Activated CD8-positive, alpha-beta T cell treated with anti-CD3 and anti-CD28 coated beads for 36 hours (primary cell): Measurements from ENCODE around the gene PSMD8. TPM values are rescaled to one million over a fixed set of nuclear protein-coding genes. Genes with fewer than 3 reads are reported as not detected.

ENCODE experiments used
- ATAC-seq: fragments of 200-7000 bp; cut with Tn5 transposase; one replicate; pipeline ENCODE4 v1.10.0; 2021; ENCODE audit warnings: mild to moderate bottlenecking, moderate library complexity
- CTCF ChIA-PET: fragments of 350-600 bp; sonication (Branson Sonifier 250); formaldehyde crosslinking; loops from one replicate; lab custom pipeline; 2021; ENCODE audit warnings: antibody characterized with exemption; lab: Charles Lee
- POLR2A ChIA-PET: fragments of 350-600 bp; sonication (Branson Sonifier 250); formaldehyde crosslinking; loops from one replicate; lab custom pipeline; 2021; ENCODE audit warnings: antibody characterized with exemption; lab: Charles Lee
- DNase-seq: peaks from one replicate; pipeline ENCODE4 v3.0.0-alpha.2; 2020
- H3K27ac Mint-ChIP-seq: one replicate; pipeline ENCODE4 v1.8.0; 2021; ENCODE audit warnings: mild to moderate bottlenecking, mixed read lengths
- H3K27me3 Mint-ChIP-seq: one replicate; pipeline ENCODE4 v1.8.0; 2021; ENCODE audit warnings: mixed read lengths
- H3K36me3 Mint-ChIP-seq: one replicate; pipeline ENCODE4 v1.8.0; 2021; ENCODE audit warnings: low read depth, mixed read lengths
- H3K4me1 Mint-ChIP-seq: one replicate; pipeline ENCODE4 v1.8.0; 2021; ENCODE audit warnings: low read depth, mixed read lengths
- H3K4me3 Mint-ChIP-seq: one replicate; pipeline ENCODE4 v1.8.0; 2021; ENCODE audit warnings: mild to moderate bottlenecking, moderate library complexity, mixed read lengths
- H3K9me3 Mint-ChIP-seq: one replicate; pipeline ENCODE4 v1.8.0; 2021; ENCODE audit warnings: mixed read lengths
- intact Hi-C: fragments of 100-400 bp; cut with micrococcal nuclease; formaldehyde crosslinking; loops from one replicate; pipeline ENCODE4 v1.10.0; 2022
- total RNA-seq, 2 experiments: library from RNA; stranded (reverse); gene quantifications; one replicate each; pipeline ENCODE4 v1.2.3, GENCODE V29; 2021
- TF ChIP-seq, protein P1 (sequence below): fragments of 200-600 bp; IDR thresholded peaks from one replicate; pipeline ENCODE4 v1.8.0; 2022; ENCODE audit warnings: antibody characterized with exemption, mild to moderate bottlenecking

PSMD8 gene
- total RNA-seq = 100 to 1,000 TPM; 178 to 191 TPM

DNA sequence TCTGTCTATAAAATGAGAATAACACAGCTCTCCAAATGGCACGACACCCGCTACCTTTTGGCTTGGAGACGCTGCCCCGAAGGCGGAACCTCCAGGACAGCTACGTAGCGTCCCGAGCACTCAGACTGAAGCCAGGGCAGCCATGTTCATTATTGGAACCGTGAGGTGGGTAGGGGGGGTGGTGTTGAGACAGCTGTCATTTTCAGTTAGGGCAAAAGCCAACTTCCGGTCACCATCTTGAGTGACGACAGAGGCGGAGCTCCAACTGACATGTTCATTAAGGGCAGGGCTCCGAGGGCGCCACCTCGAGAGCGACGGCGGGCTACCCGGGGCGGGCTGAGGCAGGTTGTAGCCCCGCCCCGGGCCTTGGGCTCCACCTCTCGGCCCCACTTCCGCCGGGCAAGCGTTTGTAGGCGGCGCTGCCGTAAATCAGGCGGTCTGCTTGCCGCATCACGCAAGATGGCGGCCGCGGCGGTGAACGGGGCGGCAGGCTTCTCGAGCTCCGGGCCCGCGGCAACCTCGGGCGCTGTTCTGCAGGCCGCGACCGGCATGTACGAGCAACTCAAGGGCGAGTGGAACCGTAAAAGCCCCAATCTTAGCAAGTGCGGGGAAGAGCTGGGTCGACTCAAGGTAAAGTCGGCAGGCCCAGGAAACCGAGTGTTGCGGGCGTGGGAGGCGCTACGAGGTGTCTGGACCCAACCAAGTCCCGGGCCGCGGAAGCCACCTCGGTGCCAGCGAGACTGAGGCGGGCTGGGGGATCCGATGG, at the start of gene PSMD8:
Gene PSMD8, plus strand, starts transcription at position 240 of the 766 bp plus-strand sequence. Its CDS starts 31 bp downstream, at position 271.
- ATAC-seq = peak; percentile 99
- H3K4me3 Mint-ChIP-seq = peak within 1 kb of the TSS; percentile 100
- peaks cover 27% of the 10 kb centered on the region for H3K36me3 Mint-ChIP-seq
- TF ChIP-seq, protein P1, sequence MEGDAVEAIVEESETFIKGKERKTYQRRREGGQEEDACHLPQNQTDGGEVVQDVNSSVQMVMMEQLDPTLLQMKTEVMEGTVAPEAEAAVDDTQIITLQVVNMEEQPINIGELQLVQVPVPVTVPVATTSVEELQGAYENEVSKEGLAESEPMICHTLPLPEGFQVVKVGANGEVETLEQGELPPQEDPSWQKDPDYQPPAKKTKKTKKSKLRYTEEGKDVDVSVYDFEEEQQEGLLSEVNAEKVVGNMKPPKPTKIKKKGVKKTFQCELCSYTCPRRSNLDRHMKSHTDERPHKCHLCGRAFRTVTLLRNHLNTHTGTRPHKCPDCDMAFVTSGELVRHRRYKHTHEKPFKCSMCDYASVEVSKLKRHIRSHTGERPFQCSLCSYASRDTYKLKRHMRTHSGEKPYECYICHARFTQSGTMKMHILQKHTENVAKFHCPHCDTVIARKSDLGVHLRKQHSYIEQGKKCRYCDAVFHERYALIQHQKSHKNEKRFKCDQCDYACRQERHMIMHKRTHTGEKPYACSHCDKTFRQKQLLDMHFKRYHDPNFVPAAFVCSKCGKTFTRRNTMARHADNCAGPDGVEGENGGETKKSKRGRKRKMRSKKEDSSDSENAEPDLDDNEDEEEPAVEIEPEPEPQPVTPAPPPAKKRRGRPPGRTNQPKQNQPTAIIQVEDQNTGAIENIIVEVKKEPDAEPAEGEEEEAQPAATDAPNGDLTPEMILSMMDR = no peak
- peaks cover 23% of the 10 kb centered on the region for H3K4me1 Mint-ChIP-seq
- ChIA-PET CTCF (interaction anchor here (0.7 to 3.7 kb wide), 16 partner anchors 12 to 556 kb away, joined by 3 to 30 read pairs (median 5); partner anchors contain the start of genes CATSPERG, FAM98C, GGN and MRPS12), POLR2A (interaction anchor here (0.6 to 3.4 kb wide), 9 partner anchors 8 to 470 kb away, joined by 3 to 40 read pairs (median 3); partner anchors contain the start of genes CATSPERG, GGN and SPRED3)
- peaks cover 1% of the 10 kb centered on the region for H3K27me3 Mint-ChIP-seq
- intact Hi-C loops = loop anchor here (5.0 kb wide), 1 partner anchor 37 kb away; the partner anchor contains the start of gene CATSPERG
- H3K27ac Mint-ChIP-seq = peak within 1 kb of the TSS; percentile 99
- DNase-seq = peak; percentile 100
- H3K9me3 Mint-ChIP-seq = no peaks in the 10 kb centered on the region

DNA sequence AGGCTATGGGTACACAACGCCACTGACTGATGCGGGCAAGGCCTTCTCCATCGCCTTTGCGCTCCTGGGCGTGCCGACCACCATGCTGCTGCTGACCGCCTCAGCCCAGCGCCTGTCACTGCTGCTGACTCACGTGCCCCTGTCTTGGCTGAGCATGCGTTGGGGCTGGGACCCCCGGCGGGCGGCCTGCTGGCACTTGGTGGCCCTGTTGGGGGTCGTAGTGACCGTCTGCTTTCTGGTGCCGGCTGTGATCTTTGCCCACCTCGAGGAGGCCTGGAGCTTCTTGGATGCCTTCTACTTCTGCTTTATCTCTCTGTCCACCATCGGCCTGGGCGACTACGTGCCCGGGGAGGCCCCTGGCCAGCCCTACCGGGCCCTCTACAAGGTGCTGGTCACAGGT, 47.8 kb upstream of the PSMD8 start:
- Mint-ChIP-seq H3K4me3 (no peak overlapping the region), H3K9me3 (no peaks in the 10 kb centered on the region), H3K4me1 (peaks cover 6% of the 10 kb centered on the region), H3K27ac (no peak overlapping the region), H3K36me3 (peaks cover 22% of the 10 kb centered on the region), H3K27me3 (no peaks in the 10 kb centered on the region)
- POLR2A ChIA-PET = no interaction called here
- ATAC-seq = no peak
- TF ChIP-seq, protein P1 = no peak
- DNase-seq = no peak
- CTCF ChIA-PET = no interaction called here
- intact Hi-C loops = no loop called here

DNA sequence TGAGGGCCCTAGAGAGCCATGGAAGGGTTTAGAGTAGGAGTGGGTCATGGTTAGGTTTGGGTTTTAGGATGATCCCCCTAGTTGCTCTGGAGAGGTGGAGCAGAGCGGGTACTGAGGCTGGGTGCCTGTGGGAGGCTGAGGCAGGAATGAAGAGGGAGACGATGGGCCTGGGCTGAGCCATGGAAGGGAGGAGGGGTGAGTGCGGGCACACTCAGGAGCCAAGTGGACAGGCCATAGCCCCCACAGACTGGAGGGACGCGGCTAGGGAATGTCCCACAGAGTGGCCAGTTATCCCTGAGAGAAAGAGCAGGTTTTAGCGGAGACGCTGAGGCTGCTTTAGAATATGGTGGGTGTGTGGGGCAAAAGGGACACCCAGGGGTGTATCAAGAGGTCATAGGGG, 44.7 kb upstream of the PSMD8 start:
- Mint-ChIP-seq H3K27ac (no peak overlapping the region), H3K4me1 (no peaks in the 10 kb centered on the region), H3K36me3 (peaks cover 17% of the 10 kb centered on the region), H3K9me3 (no peaks in the 10 kb centered on the region), H3K27me3 (no peaks in the 10 kb centered on the region), H3K4me3 (no peak overlapping the region)
- POLR2A ChIA-PET = no interaction called here
- ATAC-seq (no peak), DNase-seq (no peak)
- CTCF ChIA-PET = no interaction called here
- intact Hi-C loops = loop anchor here (10.0 kb wide), 1 partner anchor 425 kb away; the partner anchor contains the start of genes SIPA1L3 and WDR87
- TF ChIP-seq, protein P1 = no peak

DNA sequence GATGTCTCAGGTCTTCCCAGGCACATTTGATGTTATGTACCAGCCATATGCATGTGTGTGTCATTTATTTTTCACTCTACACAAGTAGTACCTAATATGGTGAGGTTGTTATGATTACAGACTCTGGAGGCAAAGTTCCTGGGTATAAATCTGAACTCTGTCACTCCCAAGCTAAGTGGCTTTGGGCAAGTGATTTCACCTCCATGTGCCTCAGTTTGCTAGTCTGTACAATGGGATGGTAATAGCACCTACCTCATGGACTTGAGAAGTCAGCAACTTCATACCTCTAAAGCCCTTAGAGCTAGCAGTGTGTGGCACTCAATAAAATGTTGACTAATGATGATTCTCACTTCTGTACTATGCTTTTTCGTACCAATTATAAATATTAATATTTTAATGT, 42.6 kb upstream of the PSMD8 start:
- ATAC-seq (no peak), DNase-seq (no peak)
- H3K27me3 Mint-ChIP-seq = no peaks in the 10 kb centered on the region
- ChIA-PET POLR2A (interaction anchor here (0.6 kb wide), 1 partner anchor 97 kb away, joined by 3 read pairs; no protein-coding TSS in a partner anchor), CTCF (interaction anchor here (1.1 kb wide), 1 partner anchor 97 kb away, joined by 4 read pairs; no protein-coding TSS in a partner anchor)
- no peaks in the 10 kb centered on the region for H3K9me3 Mint-ChIP-seq
- peaks cover under 1% of the 10 kb centered on the region for H3K4me1 Mint-ChIP-seq
- TF ChIP-seq, protein P1 = no peak
- intact Hi-C loops = loop anchor here (10.0 kb wide), 1 partner anchor 427 kb away; the partner anchor contains the start of genes SIPA1L3 and WDR87
- no peak overlapping the region for H3K27ac Mint-ChIP-seq
- H3K4me3 Mint-ChIP-seq = no peak overlapping the region
- peaks cover 12% of the 10 kb centered on the region for H3K36me3 Mint-ChIP-seq
